HG03196 (cell line): ENCODE results near the gene MEX3B.
A peak's percentile ranks its signal among the peaks of the same experiment; 100 is the strongest.
"Not testable (repeated sequence)": the region's sequence is repeated elsewhere in the genome, so short reads cannot be mapped to it uniquely, and the experiment has no call there.

Experiments
- ATAC-seq: cut with Tn5 transposase; IDR thresholded peaks from one replicate; pipeline ENCODE4 v1.9.1; 2021; ENCODE audit not compliant: unreplicated experiment

The MEX3B gene

DNA sequence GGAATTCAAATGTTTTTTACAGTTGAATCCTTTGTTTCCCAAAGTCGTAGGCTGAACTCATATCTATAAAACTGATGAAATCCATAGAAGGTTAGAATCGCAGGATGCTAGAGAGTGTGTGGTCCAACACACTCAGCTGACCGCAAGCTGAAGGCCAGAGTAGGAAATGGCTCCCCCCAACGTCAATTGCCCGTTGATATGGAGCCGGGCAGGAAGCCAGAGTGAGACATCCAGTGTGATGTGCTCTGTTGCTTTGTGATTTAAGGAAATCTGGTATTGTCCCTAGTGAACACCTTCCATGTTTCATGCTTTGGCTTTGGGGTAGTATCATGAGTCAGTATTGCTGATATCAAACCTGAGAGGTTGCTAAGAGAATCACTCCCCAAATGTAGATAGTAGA, 5.8 kb upstream of the MEX3B start:
- ATAC-seq, result no peak

DNA sequence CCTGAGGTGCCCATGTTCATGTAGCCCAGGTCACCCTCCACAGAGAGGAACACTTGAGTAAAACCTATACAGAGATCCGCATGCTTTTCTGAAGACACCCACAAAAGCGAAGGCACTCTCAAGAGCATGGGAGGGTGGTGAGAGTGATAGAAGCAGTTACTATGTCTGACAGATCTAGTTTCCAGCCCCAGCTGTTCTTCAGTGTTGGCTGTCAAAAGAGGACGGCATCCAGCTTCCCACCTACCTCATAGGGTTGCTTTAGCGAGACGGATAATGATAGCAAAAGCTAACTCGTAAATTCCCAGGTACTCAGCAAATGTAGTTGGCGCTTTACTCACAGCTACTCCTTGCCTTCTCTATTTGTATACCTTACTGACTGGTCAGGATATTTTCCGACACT, 3.0 kb upstream of the MEX3B start:
- ATAC-seq, result no peak

DNA sequence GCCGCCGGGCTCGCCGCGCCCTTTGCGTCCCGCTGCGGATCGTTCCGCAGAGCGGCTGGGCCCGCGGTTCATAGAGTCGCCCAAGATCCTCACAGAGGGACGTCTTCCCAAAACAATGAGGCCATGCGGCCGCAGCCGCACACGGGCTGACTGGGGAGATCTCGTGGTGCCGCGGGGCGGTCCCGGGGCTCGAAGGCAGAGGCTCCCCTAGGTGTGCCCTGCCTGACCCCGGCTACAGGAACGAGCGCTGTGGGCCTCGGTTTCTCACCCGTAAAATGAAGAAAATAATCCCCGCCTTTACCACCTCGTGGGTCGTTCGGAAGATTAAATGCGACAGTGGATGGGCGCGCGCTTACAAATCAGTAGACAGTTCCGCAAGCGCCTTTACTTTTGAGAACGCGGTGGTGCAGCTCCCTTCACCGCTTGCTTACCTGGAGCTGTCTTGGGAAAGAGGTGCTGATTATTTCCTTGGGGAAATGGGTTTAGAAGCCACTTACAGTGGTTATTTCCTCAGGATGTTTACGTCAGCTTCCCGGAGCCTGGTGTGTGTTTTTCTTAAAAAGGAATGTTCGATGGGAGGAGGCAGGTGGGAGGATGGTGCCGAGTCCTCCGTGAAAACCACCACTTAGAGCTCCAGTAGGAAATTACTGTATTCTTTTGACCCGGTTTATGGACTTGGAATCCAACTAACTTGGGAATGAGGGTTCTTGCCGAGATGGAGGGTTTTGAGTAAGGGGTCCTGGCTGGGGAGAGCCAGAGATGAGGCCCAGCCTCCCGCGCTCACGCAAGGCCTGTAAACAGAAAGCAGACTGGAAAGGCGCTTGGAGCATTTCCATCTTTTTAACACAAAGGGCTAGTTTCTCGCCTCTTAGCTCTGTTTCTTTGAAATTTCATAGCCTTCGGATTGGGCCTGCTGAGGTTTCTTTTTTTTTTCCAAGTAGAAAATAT, 1.9 kb upstream of the MEX3B start:
- ATAC-seq, result peak; percentile 15

DNA sequence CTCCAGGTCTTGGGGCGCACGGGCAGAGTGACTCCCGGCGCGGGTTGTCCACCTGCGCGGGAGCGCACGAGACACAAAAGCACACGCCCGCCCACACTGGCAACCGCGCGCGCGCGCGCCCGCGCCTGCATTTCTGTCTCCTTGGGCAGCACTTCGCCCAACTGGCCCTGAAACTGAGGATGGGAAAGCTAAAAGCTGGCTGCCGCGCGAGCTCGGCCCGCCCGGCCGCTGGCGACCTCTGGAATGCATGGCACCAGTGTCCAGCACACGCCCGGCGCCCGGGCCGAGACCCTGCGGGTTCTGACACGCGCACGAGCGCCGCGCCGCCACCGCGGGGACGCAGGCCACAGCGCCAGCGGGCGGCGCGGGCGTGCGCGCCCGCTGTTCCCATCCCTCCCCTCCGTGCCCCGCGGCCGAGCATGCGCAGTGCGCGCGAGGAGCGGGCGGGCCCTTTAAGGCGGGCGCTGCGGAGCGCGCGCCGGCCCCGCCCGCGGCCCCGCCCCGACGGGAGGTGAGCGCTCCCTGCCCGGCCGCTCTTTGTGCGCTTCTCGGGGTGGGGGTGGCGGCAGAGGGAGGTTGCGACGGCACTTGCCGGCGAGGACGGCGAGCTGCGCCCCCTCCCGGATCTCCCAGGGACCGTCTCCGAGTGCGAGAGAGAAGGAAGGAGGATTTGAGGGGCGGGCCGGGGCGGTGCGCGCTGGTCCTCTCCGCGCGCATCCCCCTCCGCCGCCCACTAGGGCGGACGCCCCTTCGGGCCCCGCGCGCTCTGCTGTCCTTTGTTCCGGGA, 1.0 kb upstream of the MEX3B start:
- ATAC-seq, result peak; percentile 72

DNA sequence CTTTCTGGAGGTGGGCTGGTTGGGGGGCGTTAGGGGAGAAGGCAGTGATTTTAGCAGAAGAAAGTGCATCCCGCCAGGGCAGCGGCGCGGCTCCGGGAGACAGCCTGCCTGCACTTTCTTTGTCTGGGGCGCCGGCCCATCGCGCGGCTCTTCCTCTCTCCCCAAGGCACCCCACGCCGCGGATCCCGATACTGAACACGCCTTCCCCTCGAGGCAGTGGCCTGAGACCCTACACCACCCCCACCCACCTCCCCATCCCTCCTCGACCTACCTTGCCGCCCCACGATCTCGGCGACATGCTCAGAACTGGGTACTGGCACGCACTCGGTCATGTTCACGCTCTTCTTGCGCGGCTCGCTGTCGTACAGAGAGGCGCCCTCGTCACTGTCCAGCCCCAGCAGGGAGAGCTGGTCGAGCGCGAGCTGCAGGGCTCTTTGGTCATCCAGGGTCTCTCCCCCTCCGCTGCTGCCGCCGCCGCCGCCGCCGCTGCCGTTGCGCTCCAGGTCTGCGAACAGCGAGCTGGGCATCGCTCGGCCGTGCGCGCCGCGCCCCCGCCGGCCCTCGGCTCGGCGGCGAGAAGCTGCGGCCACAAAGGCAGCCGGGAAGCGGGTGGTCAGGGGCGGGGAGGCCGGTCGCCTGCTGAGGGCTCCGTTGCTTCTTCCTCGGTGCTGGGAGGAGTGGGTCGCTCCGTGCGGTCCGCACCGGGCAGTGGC, 483 bp downstream of the MEX3B start:
- ATAC-seq, result peak; percentile 2

DNA sequence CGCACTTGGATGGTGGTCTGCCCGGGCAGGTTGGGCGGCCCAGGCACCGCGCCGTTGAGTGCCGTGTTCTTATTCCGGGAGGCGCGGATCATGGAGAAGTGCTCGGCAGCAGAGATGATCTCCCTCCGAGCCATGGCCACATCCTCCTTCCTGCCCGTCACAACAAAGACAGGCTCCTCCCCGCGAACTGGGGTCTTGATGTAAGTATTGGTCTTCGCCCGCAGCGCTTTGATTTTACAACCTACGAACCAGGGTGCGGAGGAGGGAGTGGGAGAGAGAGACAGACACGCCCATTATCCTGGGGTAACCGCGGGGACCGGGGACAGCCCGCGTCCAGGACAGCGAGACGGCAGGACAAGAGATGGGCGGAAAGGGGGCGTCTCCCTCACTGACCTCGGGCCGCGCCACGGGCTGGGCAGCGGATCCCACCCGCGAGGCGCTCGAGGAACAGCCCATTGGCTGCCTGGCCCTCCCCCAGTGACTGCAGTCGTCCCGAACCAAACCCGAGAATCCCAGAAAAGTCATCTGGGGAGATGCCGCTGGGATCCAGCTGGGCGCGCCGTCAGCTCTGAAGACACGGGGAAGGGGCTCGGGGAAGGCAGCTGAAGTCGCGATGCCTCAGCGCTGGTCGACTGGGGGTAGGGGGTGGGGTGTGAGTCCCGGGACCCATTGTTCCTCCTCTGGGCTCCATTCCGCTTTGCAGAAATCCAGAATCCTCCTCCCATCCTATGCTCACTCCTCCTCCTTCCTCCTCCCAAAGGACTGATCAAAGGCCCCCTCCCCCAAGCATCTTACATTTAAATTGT, 1.2 kb downstream of the MEX3B start:
- no peak for ATAC-seq

DNA sequence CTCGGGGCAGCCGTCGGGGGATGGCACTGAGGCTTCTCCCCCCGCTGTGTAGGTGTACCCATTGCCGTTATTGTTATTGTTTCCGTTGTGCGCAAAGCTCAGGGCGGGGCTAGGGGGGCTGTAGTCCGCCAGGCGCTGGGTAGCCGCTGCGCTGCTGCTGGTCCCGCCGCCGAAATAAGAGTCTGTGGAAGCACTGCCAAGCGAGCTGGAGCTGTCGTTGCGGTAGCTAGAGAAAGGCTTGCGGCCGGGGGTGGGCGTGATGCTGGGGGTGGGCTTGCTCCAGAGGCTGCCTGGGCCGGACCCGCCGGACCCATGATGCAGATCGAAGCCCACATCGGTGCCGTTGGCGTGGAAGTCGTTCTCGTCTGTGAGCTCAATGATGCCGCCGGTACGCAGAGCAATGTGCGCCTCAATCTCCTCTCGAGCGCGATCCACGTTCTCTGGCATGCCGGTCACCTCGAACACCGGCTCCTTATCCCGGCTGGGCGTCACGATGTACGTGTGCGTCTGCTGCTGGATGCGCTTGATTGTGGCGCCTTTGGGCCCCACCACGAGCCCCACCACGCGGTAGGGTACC, 1.9 kb downstream of the MEX3B start:
- ATAC-seq, result no peak

DNA sequence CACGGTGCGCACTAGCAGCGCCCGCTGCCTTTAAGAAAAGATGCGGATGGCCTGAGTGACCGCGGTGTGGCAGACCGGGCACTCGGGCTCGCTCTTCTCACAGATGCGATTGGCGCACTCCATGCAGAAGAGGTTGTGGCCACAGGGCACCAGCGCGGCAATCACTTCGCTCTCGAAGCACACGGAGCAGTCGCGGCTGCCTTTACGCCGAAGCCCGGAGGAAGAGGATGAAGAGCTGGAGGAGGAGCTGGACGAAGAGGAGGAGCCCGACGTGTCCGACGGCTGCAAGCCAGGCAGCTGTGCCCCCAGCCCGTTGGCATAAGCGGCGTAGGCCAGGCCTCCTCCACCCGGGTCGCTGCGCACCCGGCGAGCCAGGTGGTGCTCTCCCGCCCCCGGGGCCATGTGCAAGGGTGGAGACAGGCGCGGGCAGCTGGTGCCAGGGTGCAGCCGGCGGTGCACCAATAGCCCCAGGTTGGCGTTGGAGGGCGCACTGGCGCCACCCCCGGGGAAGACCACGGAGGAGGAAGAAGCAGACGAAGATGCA, 2.6 kb downstream of the MEX3B start:
- ATAC-seq, result no peak

DNA sequence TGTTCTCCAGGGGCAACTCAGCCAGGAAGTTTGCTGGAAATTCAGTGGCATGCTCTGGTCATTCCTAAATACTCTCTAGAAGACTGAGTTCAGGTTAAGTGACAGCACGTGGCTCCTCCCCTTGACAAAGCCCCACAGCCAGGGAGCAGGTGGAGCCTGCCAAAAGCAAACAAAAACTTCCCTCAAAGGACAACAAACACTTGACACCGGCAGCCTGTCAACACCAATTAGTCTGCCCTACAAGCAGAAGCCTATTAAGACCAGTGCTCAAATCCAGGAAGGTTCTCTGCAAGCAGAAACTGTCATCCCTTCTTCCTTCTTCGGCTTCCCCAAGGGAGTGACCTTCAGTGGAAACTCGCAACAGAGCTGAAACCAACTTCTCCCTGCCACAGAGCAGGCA, 5.0 kb downstream of the MEX3B start:
- ATAC-seq, result no peak

DNA sequence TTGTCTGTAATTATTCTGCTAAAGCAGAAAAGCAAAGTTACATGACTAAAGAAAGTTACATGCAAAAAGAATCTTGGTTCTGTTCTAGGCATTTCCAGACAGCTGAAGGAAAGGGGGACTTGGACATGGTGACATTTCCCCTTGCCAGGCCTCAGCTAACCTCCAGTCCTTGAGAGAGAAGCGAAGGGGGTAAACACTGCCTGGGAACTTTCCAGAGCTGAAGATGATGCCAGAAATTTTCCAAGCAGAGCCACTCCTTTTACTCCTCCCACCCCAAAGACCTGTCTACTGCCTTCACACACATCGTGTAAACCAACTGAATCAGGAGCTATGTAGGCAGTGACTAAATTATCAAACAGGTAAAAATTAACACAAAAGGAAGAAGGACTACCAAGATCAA, 5.4 kb downstream of the MEX3B start:
- ATAC-seq, result no peak

DNA sequence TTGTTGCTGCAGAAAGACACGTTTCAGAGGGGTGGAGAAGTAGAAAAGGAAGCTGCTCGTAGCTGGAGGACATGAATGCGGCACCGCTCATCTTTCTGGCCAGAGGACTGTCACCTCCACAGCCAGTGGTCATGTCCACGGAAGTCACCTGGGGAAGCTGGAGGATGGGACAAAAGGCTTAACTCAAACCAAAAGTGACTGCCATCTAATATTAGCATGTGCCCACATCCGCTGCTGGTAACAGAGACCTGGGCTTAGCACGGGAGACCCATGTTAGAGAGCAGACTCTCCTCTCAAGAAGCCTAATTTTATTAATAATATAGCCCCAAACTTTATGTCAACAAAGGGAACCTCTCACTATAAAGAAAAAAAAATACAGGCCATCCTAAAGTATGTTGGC, 5.9 kb downstream of the MEX3B start:
- ATAC-seq, result no peak

DNA sequence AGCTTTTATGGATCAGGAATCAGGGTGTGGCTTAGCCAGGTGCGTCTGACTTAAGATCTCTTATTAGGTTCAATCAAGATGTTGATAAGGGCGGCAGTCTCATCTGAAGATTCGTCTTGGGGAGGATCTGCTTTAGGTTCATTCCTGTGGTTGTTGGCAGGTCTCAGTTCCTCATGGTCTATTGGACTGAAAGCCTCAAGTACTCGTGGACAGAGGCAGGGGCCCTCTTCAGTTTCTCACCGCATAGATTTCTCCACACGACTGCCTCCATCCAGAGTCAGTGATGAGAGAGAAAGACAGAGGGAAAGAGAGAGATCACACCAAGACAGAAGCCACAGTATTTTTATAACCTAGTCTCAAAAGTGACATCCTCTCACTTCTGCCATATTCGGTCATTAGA, 9.4 kb downstream of the MEX3B start:
- ATAC-seq, result no peak

DNA sequence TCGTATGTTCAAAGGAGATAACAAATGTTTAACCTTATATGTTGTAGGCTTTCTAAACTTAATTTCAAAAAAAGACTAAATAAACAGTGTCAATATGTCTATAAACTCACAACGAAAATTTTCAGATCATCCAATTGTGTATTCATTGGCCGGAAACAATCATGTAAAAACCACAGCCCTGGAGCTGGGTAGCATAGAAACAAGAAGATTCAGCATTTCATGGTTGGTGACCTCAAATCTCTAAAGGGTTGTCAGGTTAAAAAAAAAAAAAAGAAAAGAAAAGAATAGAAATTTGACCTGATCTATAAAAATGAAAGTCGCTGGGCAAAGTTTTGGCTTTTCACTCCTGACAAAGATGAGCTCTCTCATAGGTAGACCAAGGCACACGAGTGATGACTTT, 13.9 kb downstream of the MEX3B start:
- ATAC-seq, result no peak

DNA sequence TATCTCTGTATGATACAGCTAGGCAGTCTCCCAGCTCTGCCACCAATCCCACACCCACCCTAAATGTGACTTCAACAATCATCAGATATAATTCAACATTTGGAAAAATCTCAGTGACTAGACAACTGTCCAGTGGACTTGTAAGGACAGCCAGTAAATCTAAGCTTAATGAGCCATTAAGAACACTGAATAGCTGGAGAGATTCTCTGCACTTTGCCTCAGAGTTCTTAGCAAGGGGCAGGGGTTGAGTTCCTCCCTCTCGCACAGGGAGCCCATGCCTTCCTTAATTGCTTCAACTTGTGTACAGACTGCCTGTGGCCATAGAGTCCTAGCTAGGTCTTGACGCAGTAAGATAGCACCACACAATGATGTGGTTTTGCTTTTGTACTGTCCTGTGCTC, 15.6 kb downstream of the MEX3B start:
- ATAC-seq, result no peak

DNA sequence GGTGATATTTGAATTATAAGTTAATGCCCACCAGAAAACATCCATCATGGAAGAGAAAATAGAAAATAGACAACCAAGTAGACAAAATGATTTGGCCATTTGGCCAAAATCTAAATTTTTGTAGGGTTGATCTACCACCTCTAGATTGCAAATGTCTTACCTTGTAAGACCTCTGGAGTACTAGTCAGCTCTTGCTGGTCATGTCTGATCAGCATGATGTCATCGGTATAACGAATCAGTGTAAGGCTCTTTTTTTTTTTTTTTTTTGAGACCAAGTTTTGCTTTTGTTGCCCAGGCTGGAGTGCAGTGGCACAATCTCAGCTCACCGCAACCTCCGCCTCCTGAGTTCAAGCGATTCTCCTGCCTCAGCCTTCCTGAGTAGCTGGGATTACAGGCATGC, 17.7 kb downstream of the MEX3B start:
- ATAC-seq, result not testable (repeated sequence)

DNA sequence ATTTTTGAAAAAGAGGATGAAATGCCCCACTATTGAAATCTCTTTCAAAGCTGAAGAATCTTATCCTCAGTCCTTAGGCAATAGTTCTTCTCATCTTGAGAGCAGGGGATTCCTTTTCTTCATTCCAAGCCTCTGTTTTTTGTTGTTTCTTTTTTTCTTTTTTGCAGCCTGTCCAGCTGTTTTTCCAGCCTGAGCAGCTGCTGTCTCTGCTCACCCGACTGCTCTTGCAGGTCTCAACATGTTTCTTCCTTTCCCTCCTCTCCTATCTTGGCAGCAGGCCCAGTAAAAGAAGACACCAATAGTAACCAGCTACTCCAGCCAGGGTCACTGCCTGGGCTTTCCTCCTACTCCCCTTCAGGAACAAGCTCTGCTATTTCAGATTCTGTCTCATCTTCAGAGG, 23.8 kb downstream of the MEX3B start:
- no peak for ATAC-seq

DNA sequence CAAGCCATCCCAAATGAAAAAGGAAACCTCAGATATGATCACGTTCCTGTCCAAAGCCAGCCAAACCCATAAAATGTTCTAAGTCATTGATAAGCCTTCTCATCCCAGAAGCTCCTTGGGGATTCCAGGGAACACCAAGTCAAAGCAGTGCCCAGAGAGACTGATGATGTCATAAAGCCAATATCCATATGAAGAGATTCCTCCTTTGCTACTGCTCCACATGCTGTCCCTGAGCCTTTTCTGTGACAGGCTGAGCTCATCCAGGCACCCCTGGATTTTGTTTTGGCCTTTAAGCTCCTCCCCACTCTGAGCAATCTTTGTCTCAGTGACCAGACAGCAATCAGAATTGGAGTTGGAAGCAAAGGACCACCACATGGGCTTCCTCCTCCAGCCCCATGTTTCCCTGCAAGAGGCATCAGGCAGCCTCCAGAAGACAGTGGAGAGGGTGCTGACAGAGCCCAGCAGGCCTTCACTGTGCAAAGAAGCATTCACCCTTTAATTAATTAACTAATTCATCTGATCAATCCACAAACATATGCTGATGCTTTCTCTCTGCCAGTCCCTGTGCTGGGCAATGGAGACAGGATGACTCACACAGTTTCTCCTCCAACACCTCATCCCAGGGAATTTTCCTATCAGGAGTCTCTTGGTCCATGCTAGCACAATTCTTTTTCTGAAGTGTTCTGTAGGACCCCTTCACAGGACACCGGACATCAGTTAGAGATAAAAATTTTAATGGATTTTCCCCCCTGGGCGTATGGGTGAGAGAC, 25.0 kb downstream of the MEX3B start:
- no peak for ATAC-seq

DNA sequence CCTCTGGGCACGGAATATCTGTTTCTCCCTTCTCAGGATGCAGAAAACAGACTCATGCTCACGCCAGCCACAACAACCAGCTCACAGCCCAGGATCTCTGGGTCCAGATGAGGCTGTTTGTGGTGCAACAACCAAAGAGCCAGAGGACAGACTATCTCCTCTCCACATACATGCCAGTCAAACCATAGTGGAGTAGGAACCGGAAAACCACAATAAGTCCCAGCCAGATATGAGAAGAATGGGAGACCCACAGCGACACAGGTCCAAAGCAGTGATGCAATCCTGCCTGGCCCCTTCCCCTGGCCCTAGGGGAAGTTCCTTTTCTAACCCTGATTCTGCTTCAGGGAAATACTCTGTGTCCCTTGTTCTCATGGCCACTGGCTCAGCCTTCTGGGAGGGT, 27.6 kb downstream of the MEX3B start:
- ATAC-seq, result no peak

DNA sequence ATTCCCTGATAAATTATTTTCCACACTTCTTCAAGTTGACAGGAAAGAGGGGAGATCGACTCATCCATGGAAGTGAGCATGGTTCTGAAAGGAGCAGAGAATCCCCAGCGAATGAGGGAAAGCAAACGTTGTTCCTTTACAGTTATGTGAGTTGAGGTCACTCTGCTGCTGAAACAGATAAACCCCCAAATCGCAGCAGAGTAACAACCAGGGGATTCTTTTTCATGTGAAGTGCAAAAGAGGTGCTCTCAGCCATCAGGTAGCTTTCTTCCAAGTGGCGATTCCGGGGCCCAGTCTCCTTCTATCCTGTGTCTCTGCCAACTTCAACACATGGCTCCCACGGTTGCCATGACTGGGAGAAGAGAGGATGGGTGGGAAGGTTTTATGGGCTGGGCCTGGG, 28.2 kb downstream of the MEX3B start:
- no peak for ATAC-seq
